Endothelial cell of hepatic sinusoid (primary cell): ENCODE measurements around the gene IMPDH2.

Experiments used
- in situ Hi-C: cut with HindIII; loops from 2 replicates; pipeline ENCODE4 v1.10.0; 2017; ENCODE audit warnings: low sequenced_read_pairs

The IMPDH2 gene

GRCh38 chr3:48984663-48985062 is 44.5 kb downstream of the IMPDH2 start:
- in situ Hi-C loops, result no loop called here

GRCh38 chr3:48983096-48983495 is 46.1 kb downstream of the IMPDH2 start:
- in situ Hi-C loops, result no loop called here

- in situ Hi-C loops, result no loop called here
Observed at GRCh38 chr3:48982686-48983085, 46.5 kb downstream of the IMPDH2 start.

DNA sequence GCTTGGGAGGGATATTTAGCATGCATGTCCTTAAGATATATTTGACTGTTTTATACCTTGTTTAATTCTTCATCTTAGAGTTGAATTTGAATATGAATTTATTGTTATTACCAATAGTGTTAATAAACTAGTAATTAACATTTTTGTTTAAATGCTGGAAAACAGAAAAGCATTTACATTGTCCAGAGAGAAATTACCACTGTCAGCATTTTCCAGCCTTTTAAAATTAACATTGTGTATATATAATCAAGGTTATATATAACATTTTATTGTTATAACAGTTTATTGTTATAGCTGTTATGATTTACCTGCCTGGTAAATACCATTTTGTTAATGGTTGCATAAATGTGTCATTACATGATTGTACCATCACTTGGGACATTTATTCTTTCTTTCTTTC is 47.2 kb downstream of the IMPDH2 start:
- in situ Hi-C loops, result no loop called here

DNA sequence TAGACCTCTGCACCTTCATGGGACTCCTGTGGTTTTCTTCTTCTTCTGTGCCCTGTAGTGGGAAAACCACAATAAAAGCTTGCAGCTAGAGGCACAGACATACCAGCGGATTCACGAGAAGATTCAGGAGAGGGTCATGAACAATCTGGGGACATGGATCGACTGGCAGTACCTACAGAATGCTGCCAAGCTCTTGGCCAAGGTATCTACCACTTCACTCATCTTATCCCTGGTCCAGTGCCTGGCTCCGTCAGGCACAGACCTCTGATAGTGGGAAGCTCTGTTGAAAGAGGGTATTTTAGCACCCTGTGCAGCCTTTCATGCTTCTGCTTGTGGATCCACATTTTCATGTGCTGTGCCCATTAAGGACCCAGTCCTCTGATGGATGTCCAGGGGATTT is 48.9 kb downstream of the IMPDH2 start:
- in situ Hi-C loops, result no loop called here

DNA sequence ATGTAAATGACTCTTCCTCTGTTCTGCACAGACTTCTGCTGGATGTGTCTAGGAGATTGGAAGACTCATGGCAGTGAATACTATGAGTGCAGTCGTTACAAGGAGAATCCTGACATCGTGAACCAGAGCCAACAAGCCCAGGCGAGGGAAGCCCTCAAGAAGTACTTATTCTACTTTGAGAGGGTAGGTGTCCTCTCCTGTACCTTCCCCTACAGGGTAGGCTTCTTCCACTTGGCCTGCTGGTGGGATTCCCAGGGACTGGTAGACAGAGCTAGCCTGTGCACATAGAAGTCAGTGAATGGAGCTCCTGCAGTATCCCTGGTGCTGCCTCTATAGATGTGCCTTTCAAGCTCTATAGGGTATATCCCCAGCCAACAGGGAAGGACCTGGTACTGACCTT is 49.7 kb downstream of the IMPDH2 start:
- in situ Hi-C loops, result no loop called here
